Fibroblast of the aortic adventitia (primary cell): ENCODE measurements around the gene YBX2. TPM values are rescaled to one million over a fixed set of nuclear protein-coding genes. Genes with fewer than 3 reads are reported as not detected.

Source experiments
- DNase-seq: peaks from one replicate; pipeline ENCODE4 v3.0.0-alpha.2; 2010; ENCODE audit warnings: low read depth
- H3K4me3 ChIP-seq: 2 replicates; pipeline ENCODE4 v1.5.1; 2011; ENCODE audit warnings: low read depth, mild to moderate bottlenecking, control low read depth, low read length, moderate library complexity
- CTCF ChIP-seq: IDR thresholded peaks from 2 replicates; pipeline ENCODE4 v1.5.1; 2011; ENCODE audit warnings: mild to moderate bottlenecking, low read length, control low read depth, inconsistent platforms; ENCODE audit not compliant: insufficient read depth
- total RNA-seq: library from RNA; depleted of rRNA; stranded (reverse); fragments of >200 nt; gene quantifications from 2 replicates; pipeline ENCODE4 v1.2.3, GENCODE V29; 2012; ENCODE audit warnings: low replicate concordance

Gene YBX2
- total RNA-seq, 1 donor, result not detected

- DNase-seq, result no peak
- no peak overlapping the region for H3K4me3 ChIP-seq
- no peak for TF ChIP-seq CTCF
Measured at GRCh38 chr17:7290166-7290565, 4.3 kb downstream of the YBX2 start.

GRCh38 chr17:7289256-7290032, 5.0 kb downstream of the YBX2 start:
- no peak for TF ChIP-seq CTCF
- no peak for DNase-seq
- H3K4me3 ChIP-seq, result no peak overlapping the region

GRCh38 chr17:7285679-7286078, 8.8 kb downstream of the YBX2 start:
- no peak for TF ChIP-seq CTCF
- no peak overlapping the region for H3K4me3 ChIP-seq
- DNase-seq, result no peak

DNA sequence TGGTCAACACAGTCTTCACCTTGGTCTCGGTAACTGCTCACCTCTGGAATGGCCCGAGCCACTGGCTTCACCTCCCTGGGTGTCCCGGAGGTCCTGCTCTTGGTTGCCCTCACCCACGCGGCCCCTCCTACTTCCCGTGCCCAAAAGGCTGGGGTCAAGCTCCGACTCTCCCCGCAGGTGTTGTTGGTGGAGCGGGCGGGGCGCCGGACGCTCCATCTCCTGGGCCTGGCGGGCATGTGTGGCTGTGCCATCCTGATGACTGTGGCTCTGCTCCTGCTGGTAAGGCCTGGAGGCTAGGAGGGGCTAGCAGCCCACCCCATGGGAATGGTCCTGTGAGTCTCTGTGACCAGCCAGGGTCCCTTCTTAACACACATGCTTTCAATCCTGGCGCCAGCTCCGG, 9.5 kb downstream of the YBX2 start:
- no peak for TF ChIP-seq CTCF
- DNase-seq, result no peak
- H3K4me3 ChIP-seq, result no peak overlapping the region

DNA sequence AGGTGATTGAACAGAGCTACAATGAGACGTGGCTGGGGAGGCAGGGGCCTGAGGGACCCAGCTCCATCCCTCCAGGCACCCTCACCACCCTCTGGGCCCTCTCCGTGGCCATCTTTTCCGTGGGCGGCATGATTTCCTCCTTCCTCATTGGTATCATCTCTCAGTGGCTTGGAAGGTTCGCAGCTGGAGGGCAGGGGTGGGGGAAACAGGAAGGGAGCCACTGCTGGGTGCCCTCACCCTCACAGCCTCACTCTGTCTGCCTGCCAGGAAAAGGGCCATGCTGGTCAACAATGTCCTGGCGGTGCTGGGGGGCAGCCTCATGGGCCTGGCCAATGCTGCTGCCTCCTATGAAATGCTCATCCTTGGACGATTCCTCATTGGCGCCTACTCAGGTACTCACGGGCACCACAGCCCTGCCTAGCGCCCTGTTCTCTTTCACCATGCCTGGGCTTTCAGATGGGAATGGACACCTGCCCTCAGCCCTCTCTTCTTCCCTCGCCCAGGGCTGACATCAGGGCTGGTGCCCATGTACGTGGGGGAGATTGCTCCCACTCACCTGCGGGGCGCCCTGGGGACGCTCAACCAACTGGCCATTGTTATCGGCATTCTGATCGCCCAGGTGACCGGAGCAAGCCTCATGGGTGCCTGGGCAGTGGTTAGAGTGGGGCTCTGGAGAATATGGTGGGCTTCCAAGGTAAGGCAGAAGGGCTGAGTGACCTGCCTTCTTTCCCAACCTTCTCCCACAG, 10.8 kb downstream of the YBX2 start:
- TF ChIP-seq CTCF, result no peak
- no peak for DNase-seq
- no peak overlapping the region for H3K4me3 ChIP-seq

GRCh38 chr17:7282752-7283321, 11.6 kb downstream of the YBX2 start:
- no peak for DNase-seq
- no peak overlapping the region for H3K4me3 ChIP-seq
- TF ChIP-seq CTCF, result no peak
